ENCODE data around the gene TTBK2. TPM values are rescaled to one million over a fixed set of nuclear protein-coding genes. Genes with fewer than 3 reads are reported as not detected.
A peak's percentile ranks its signal among the peaks of the same experiment; 100 is the strongest.

Gene TTBK2
- total RNA-seq, 1 experiment from 2014 or later, result 18.6 TPM

DNA sequence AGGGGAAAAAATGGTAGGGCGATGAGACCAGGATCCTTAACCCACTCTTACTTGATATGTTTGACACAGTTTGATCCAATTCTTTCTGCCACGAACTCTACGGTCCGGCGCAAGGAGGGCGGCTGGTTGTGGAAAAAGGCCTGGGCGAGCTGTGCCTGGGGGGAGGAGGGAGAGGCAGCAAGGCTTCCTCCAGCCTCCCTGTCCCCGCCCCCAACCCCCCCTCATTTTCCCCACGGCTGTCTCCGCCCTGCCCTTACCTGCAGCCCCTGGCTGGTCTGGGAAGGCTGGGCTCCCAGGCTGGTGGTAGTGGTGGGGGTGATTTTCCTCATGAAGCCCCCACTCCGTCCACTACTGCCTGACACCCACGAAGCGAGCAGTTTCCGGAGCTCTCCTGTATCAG lies 191.6 kb downstream of the TTBK2 start:
- Mint-ChIP-seq H3K9me3 (no peaks in the 10 kb centered on the region), H3K4me3 (no peak overlapping the region), H3K36me3 (peaks cover 55% of the 10 kb centered on the region), H3K4me1 (peaks cover 17% of the 10 kb centered on the region), H3K27ac (no peak overlapping the region), H3K27me3 (ENCODE audit: low read depth) (no peaks in the 10 kb centered on the region)
- ChIA-PET CTCF (interaction anchor here (1.6 kb wide), 1 partner anchor 197 kb away, joined by 4 read pairs; no protein-coding TSS in a partner anchor), POLR2A (no interaction called here)
- DNase-seq (ENCODE audit: low spot score) (no peak), ATAC-seq (peak; percentile 30)
- TF ChIP-seq, protein P1, sequence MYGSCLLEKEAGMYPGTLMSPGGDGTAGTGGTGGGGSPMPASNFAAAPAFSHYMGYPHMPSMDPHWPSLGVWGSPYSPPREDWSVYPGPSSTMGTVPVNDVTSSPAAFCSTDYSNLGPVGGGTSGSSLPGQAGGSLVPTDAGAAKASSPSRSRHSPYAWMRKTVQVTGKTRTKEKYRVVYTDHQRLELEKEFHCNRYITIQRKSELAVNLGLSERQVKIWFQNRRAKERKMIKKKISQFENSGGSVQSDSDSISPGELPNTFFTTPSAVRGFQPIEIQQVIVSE (CRISPR knock-in tag; IDR thresholded peaks at IDR 0.05; ENCODE audit: borderline replicate concordance), result no peak
- TF ChIP-seq, protein P2, sequence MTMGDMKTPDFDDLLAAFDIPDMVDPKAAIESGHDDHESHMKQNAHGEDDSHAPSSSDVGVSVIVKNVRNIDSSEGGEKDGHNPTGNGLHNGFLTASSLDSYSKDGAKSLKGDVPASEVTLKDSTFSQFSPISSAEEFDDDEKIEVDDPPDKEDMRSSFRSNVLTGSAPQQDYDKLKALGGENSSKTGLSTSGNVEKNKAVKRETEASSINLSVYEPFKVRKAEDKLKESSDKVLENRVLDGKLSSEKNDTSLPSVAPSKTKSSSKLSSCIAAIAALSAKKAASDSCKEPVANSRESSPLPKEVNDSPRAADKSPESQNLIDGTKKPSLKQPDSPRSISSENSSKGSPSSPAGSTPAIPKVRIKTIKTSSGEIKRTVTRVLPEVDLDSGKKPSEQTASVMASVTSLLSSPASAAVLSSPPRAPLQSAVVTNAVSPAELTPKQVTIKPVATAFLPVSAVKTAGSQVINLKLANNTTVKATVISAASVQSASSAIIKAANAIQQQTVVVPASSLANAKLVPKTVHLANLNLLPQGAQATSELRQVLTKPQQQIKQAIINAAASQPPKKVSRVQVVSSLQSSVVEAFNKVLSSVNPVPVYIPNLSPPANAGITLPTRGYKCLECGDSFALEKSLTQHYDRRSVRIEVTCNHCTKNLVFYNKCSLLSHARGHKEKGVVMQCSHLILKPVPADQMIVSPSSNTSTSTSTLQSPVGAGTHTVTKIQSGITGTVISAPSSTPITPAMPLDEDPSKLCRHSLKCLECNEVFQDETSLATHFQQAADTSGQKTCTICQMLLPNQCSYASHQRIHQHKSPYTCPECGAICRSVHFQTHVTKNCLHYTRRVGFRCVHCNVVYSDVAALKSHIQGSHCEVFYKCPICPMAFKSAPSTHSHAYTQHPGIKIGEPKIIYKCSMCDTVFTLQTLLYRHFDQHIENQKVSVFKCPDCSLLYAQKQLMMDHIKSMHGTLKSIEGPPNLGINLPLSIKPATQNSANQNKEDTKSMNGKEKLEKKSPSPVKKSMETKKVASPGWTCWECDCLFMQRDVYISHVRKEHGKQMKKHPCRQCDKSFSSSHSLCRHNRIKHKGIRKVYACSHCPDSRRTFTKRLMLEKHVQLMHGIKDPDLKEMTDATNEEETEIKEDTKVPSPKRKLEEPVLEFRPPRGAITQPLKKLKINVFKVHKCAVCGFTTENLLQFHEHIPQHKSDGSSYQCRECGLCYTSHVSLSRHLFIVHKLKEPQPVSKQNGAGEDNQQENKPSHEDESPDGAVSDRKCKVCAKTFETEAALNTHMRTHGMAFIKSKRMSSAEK (CRISPR knock-in tag; IDR thresholded peaks at IDR 0.05; ENCODE audit: borderline replicate concordance), result no peak
- TF ChIP-seq IRF2 (CRISPR knock-in tag; IDR thresholded peaks at IDR 0.05; ENCODE audit: borderline replicate concordance, low read depth) (no peak), SMAD4 (CRISPR knock-in tag; IDR thresholded peaks at IDR 0.05) (no peak), TCF7 (CRISPR knock-in tag; IDR thresholded peaks at IDR 0.05; ENCODE audit: low read depth) (no peak), SOX15 (CRISPR knock-in tag; IDR thresholded peaks at IDR 0.05) (no peak), ZNF219 (CRISPR knock-in tag; IDR thresholded peaks at IDR 0.05; ENCODE audit: borderline replicate concordance) (no peak)
- TF ChIP-seq, protein P3, sequence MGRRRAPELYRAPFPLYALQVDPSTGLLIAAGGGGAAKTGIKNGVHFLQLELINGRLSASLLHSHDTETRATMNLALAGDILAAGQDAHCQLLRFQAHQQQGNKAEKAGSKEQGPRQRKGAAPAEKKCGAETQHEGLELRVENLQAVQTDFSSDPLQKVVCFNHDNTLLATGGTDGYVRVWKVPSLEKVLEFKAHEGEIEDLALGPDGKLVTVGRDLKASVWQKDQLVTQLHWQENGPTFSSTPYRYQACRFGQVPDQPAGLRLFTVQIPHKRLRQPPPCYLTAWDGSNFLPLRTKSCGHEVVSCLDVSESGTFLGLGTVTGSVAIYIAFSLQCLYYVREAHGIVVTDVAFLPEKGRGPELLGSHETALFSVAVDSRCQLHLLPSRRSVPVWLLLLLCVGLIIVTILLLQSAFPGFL (CRISPR knock-in tag; IDR thresholded peaks at IDR 0.05; ENCODE audit: borderline replicate concordance), result no peak
- TF ChIP-seq, protein P4, sequence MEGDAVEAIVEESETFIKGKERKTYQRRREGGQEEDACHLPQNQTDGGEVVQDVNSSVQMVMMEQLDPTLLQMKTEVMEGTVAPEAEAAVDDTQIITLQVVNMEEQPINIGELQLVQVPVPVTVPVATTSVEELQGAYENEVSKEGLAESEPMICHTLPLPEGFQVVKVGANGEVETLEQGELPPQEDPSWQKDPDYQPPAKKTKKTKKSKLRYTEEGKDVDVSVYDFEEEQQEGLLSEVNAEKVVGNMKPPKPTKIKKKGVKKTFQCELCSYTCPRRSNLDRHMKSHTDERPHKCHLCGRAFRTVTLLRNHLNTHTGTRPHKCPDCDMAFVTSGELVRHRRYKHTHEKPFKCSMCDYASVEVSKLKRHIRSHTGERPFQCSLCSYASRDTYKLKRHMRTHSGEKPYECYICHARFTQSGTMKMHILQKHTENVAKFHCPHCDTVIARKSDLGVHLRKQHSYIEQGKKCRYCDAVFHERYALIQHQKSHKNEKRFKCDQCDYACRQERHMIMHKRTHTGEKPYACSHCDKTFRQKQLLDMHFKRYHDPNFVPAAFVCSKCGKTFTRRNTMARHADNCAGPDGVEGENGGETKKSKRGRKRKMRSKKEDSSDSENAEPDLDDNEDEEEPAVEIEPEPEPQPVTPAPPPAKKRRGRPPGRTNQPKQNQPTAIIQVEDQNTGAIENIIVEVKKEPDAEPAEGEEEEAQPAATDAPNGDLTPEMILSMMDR (IDR thresholded peaks at IDR 0.05), result no peak

DNA sequence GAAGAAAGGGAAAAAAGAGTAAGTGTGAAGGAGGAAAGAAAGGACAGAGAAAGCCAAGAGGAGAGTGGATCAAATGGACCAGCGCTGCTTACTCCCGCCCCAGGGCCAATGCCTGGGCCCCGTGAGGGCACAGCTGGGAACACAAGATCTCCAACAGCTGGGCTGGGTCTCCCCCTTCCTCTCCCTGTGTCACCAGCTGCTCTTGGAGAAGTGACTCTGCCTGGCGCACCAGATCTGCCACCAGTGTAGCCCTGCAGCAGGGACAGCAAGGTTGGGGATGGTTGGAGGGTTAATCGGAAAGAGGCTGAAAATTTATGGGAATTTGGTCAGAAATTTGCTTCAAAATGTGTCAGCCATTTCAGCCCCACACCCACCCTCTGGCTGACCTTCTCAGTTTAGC lies 192.0 kb downstream of the TTBK2 start:
- ATAC-seq, result no peak; the same call in 1 of the 2 replicates
- Mint-ChIP-seq H3K4me3 (no peak overlapping the region), H3K27me3 (ENCODE audit: low read depth) (no peaks in the 10 kb centered on the region), H3K9me3 (no peaks in the 10 kb centered on the region), H3K27ac (no peak overlapping the region), H3K4me1 (peaks cover 17% of the 10 kb centered on the region), H3K36me3 (peaks cover 53% of the 10 kb centered on the region)
- ChIA-PET CTCF (interaction anchor here (1.6 kb wide), 1 partner anchor 198 kb away, joined by 4 read pairs; no protein-coding TSS in a partner anchor), POLR2A (no interaction called here)
- DNase-seq (ENCODE audit: low spot score), result no peak
- TF ChIP-seq NFYB (CRISPR knock-in tag; conservative IDR thresholded peaks at IDR 0.05; ENCODE audit: low read depth) (no peak), NFE2L1 (CRISPR knock-in tag; IDR thresholded peaks at IDR 0.05) (no peak), ATF1 (CRISPR knock-in tag; IDR thresholded peaks at IDR 0.05) (no peak), ZNF416 (CRISPR knock-in tag; IDR thresholded peaks at IDR 0.05) (no peak), EMX1 (CRISPR knock-in tag; IDR thresholded peaks at IDR 0.05) (no peak), MYBL2 (CRISPR knock-in tag; IDR thresholded peaks at IDR 0.05) (no peak)
- TF ChIP-seq, protein P5, sequence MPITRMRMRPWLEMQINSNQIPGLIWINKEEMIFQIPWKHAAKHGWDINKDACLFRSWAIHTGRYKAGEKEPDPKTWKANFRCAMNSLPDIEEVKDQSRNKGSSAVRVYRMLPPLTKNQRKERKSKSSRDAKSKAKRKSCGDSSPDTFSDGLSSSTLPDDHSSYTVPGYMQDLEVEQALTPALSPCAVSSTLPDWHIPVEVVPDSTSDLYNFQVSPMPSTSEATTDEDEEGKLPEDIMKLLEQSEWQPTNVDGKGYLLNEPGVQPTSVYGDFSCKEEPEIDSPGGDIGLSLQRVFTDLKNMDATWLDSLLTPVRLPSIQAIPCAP (CRISPR knock-in tag; IDR thresholded peaks at IDR 0.05), result no peak
- TF ChIP-seq, protein P6, sequence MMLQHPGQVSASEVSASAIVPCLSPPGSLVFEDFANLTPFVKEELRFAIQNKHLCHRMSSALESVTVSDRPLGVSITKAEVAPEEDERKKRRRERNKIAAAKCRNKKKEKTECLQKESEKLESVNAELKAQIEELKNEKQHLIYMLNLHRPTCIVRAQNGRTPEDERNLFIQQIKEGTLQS (CRISPR knock-in tag; conservative IDR thresholded peaks at IDR 0.05), result no peak
- TF ChIP-seq, protein P1 (CRISPR knock-in tag; IDR thresholded peaks at IDR 0.05; ENCODE audit: borderline replicate concordance), result no peak
- TF ChIP-seq, protein P2 (CRISPR knock-in tag; IDR thresholded peaks at IDR 0.05; ENCODE audit: borderline replicate concordance), result no peak
- TF ChIP-seq, protein P7, sequence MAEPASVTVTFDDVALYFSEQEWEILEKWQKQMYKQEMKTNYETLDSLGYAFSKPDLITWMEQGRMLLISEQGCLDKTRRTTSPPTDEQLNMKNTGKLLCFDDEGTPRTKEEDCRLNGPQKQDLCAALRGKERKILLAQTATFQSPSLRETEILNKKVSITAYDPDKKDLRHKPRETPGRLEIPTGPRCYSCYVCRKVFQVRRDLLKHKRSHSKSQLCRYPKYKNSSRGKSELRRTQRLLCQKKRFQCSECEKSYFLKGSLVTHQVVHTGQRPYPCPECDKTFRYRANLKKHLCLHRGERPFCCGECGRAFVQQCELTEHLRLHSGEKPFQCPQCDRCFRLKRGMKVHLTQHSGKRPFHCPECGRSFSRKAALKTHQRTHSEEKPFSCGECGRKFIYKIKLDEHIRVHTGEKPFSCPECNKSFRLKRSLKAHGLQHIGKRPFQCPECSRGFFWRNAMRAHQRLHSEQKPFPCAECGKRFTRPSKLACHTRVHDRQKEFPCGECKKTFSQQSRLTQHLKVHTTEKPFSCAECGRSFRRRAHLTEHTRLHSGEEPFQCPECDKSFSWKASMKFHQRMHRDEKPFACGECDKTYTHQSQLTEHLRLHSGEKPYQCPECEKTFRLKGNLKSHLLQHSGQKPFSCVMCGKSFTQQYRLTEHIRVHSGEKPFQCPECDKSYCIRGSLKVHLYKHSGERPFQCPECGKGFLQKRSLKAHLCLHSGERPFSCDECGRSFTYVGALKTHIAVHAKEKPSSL (CRISPR knock-in tag; conservative IDR thresholded peaks at IDR 0.05), result no peak

Measured in WTC11 (cell line).